NCI-H2107 treated with DMSO at 0.1 percent for 48 hours (cell line): ENCODE data around the gene ANKRD18A.
"Not testable (repeated sequence)": the region's sequence is repeated elsewhere in the genome, so short reads cannot be mapped to it uniquely, and the experiment has no call there.

Experiments used
- DNase-seq: peaks from one replicate; lab custom pipeline; 2025; ENCODE audit not compliant: unreplicated experiment; lab: John Stamatoyannopoulos, UW

The ANKRD18A gene

GRCh38 chr9:38546497-38547163, 73.8 kb downstream of the ANKRD18A start:
- not testable (repeated sequence) for DNase-seq

GRCh38 chr9:38540535-38540934, 79.9 kb downstream of the ANKRD18A start:
- DNase-seq = not testable (repeated sequence)

- DNase-seq = no peak
These were observed 91.1 kb downstream of the ANKRD18A start for GRCh38 chr9:38529317-38529716.

- DNase-seq = no peak
These were observed 92.9 kb downstream of the ANKRD18A start for GRCh38 chr9:38527503-38527902.

GRCh38 chr9:38526591-38526990, 93.8 kb downstream of the ANKRD18A start:
- no peak for DNase-seq

GRCh38 chr9:38523121-38523520, 97.3 kb downstream of the ANKRD18A start:
- DNase-seq = no peak

- DNase-seq = no peak
These were observed 98.6 kb downstream of the ANKRD18A start for GRCh38 chr9:38521762-38522161.
